Tibial artery (tissue), 4 donors: ENCODE measurements around the gene ADM2.

ENCODE experiments used
- DNase-seq, 2 donors: peaks; one replicate each; pipeline ENCODE4 v3.0.0-alpha.2; 2019
- H3K27ac ChIP-seq, 2 donors: fragments of 200-600 bp; sonication (generic) in 1 of 2; 1 replicate in 1 of 2; 2 replicates in 1 of 2; pipeline ENCODE4 v1.5.1; 2018 to 2019; ENCODE audit warnings: mild to moderate bottlenecking in 1 of 2
- H3K27me3 ChIP-seq, 2 donors: fragments of 200-600 bp; sonication (generic) in 1 of 2; one replicate each; pipeline versions ENCODE4 v1.5.1 to v1.6.0; 2016 to 2019
- H3K36me3 ChIP-seq, 3 donors: fragments of 200-600 bp; sonication (generic) in 2 of 3; one replicate each; pipeline ENCODE4 v1.5.1; 2016 to 2019; ENCODE audit warnings: mild to moderate bottlenecking in 2 of 3
- H3K4me1 ChIP-seq, 4 donors: fragments of 200-600 bp; sonication (generic) in 2 of 4; 1 replicate in 3 of 4; 2 replicates in 1 of 4; pipeline ENCODE4 v1.5.1; 2016 to 2019
- H3K4me3 ChIP-seq, 2 donors: fragments of 200-600 bp; sonication (generic) in 1 of 2; 1 replicate in 1 of 2; 2 replicates in 1 of 2; pipeline ENCODE4 v1.5.1; 2018 to 2019; ENCODE audit warnings: mild to moderate bottlenecking in 2 of 2
- H3K9me3 ChIP-seq, 3 donors: fragments of 200-600 bp; sonication (generic) in 1 of 3; one replicate each; pipeline ENCODE4 v1.5.1; 2016 to 2019
- CTCF ChIP-seq, 2 experiments: fragments of 200-600 bp in 1 of 2; fragments of 450-650 bp in 1 of 2; IDR thresholded peaks; one replicate each; pipeline ENCODE4 v1.5.1; 2017 to 2019; ENCODE audit warnings: antibody characterized with exemption in 2 of 2, mild to moderate bottlenecking in 1 of 2, moderate library complexity in 1 of 2
- intact Hi-C: fragments of 100-400 bp; cut with DNase I; formaldehyde crosslinking; loops from one replicate; pipeline ENCODE4 v1.15.0; 2023; ENCODE audit warnings: low total_unique reads

ADM2 gene

GRCh38 chr22:50447576-50448551 lies 33.5 kb upstream of the ADM2 start:
- H3K27ac ChIP-seq = no peak overlapping the region
- H3K4me3 ChIP-seq = no peak overlapping the region
- no peak for TF ChIP-seq CTCF (IDR thresholded peaks at IDR 0.05)
- H3K9me3 ChIP-seq = no peaks in the 10 kb centered on the region
- H3K36me3 ChIP-seq = peaks cover 36 to 86% (median 56%) of the 10 kb centered on the region in 3 donors
- intact Hi-C loops = loop anchor here (10.0 kb wide), 1 partner anchor 193 kb away; the partner anchor contains the start of gene HDAC10
- DNase-seq = no peak
- H3K4me1 ChIP-seq = peaks cover 0 to 17% (median 5%) of the 10 kb centered on the region in 4 donors
- no peaks in the 10 kb centered on the region for H3K27me3 ChIP-seq

- no peak overlapping the region for H3K4me3 ChIP-seq
- peaks cover 58 to 88% (median 75%) of the 10 kb centered on the region in 3 donors for H3K36me3 ChIP-seq
- no peaks in the 10 kb centered on the region for H3K27me3 ChIP-seq
- DNase-seq = no peak
- H3K9me3 ChIP-seq = no peaks in the 10 kb centered on the region
- no peak overlapping the region for H3K27ac ChIP-seq
- TF ChIP-seq CTCF (IDR thresholded peaks at IDR 0.05) = no peak
- no peaks in the 10 kb centered on the region for H3K4me1 ChIP-seq
- intact Hi-C loops = no loop called here
Observed at GRCh38 chr22:50452649-50453048, 28.7 kb upstream of the ADM2 start.

- H3K4me3 ChIP-seq = no peak overlapping the region
- H3K27ac ChIP-seq = no peak overlapping the region
- no peaks in the 10 kb centered on the region for H3K9me3 ChIP-seq
- H3K36me3 ChIP-seq = peaks cover 56 to 89% (median 76%) of the 10 kb centered on the region in 3 donors
- H3K4me1 ChIP-seq = no peaks in the 10 kb centered on the region
- no peak for DNase-seq
- TF ChIP-seq CTCF (IDR thresholded peaks at IDR 0.05) = no peak
- H3K27me3 ChIP-seq = no peaks in the 10 kb centered on the region
- intact Hi-C loops = no loop called here
Observed at GRCh38 chr22:50454556-50455075, 26.7 kb upstream of the ADM2 start.

GRCh38 chr22:50455201-50455600 lies 26.1 kb upstream of the ADM2 start:
- peaks cover 62 to 89% (median 76%) of the 10 kb centered on the region in 3 donors for H3K36me3 ChIP-seq
- H3K9me3 ChIP-seq = no peaks in the 10 kb centered on the region
- H3K27ac ChIP-seq = no peak overlapping the region
- intact Hi-C loops = no loop called here
- DNase-seq = no peak
- H3K4me3 ChIP-seq = no peak overlapping the region
- H3K4me1 ChIP-seq = no peaks in the 10 kb centered on the region
- no peaks in the 10 kb centered on the region for H3K27me3 ChIP-seq
- no peak for TF ChIP-seq CTCF (IDR thresholded peaks at IDR 0.05)

- no peak overlapping the region for H3K4me3 ChIP-seq
- H3K36me3 ChIP-seq = peaks cover 63 to 89% (median 79%) of the 10 kb centered on the region in 3 donors
- TF ChIP-seq CTCF (IDR thresholded peaks at IDR 0.05) = no peak
- intact Hi-C loops = no loop called here
- DNase-seq = no peak
- no peaks in the 10 kb centered on the region for H3K4me1 ChIP-seq
- H3K27ac ChIP-seq = no peak overlapping the region
- H3K27me3 ChIP-seq = no peaks in the 10 kb centered on the region
- H3K9me3 ChIP-seq = no peaks in the 10 kb centered on the region
Observed at GRCh38 chr22:50456026-50456425, 25.3 kb upstream of the ADM2 start.
